Measurements from ENCODE around the gene DEXI. TPM values are rescaled to one million over a fixed set of nuclear protein-coding genes. Genes with fewer than 3 reads are reported as not detected.

DEXI gene
- polyA plus RNA-seq, 3 donors = 4.9 to 10.8 (median 6.8) TPM

- no peak overlapping the region for H3K27ac Mint-ChIP-seq
- intact Hi-C loops (cut with micrococcal nuclease) = loop anchor here in 1 of 2 donors (10.0 kb wide), 1 partner anchor 162 kb away; no protein-coding TSS in a partner anchor
- Histone ChIP-seq H3K4me3 (replicated peaks in 1 of 3; ENCODE audit: low read depth in 2 of 3, low read length in 3 of 3) (no peak overlapping the region), H4K20me1 (ENCODE audit: insufficient read depth, low read length) (no peaks in the 10 kb centered on the region), H2AFZ (ENCODE audit: insufficient read depth, low read depth, low read length, poor library complexity, severe bottlenecking) (no peak overlapping the region), H3K4me2 (replicated peaks; ENCODE audit: extremely low read depth, low read length, poor library complexity, severe bottlenecking) (no peak overlapping the region), H3K9me3 (replicated peaks in 1 of 2; ENCODE audit: control insufficient read depth in 1 of 2, insufficient read depth in 1 of 2, low read length in 2 of 2) (no peaks in the 10 kb centered on the region), H3K27ac (ENCODE audit: low read depth in 1 of 2, low read length in 2 of 2) (no peak overlapping the region), H3K79me2 (ENCODE audit: insufficient read depth, low read length) (no peaks in the 10 kb centered on the region), H3K4me1 (ENCODE audit: control insufficient read depth in 1 of 2, insufficient read depth in 2 of 2, low read length in 2 of 2) (no peaks in the 10 kb centered on the region), H3K27me3 (ENCODE audit: control insufficient read depth in 2 of 2, insufficient read depth in 2 of 2, low read length in 2 of 2) (no peaks in the 10 kb centered on the region), H3K9ac (ENCODE audit: insufficient read depth, low read length, poor library complexity, severe bottlenecking) (no peak overlapping the region), H3K36me3 (replicated peaks in 1 of 2; ENCODE audit: control insufficient read depth in 1 of 2, insufficient read depth in 2 of 2, low read length in 2 of 2) (peaks cover 52 to 87% of the 10 kb centered on the region in 2 donors)
- H3K36me3 Mint-ChIP-seq = peaks cover 81 to 90% of the 10 kb centered on the region in 2 donors
- 96% methylated on average over 7 of the region's 15 CpGs for WGBS (ENCODE audit: insufficient coverage)
- H3K27me3 Mint-ChIP-seq (ENCODE audit: low read depth in 3 of 3) = no peaks in the 10 kb centered on the region
- H3K9me3 Mint-ChIP-seq = no peaks in the 10 kb centered on the region
- TF ChIP-seq CTCF (IDR thresholded peaks at IDR 0.05) = no peak
- H3K4me1 Mint-ChIP-seq = peaks cover 6% of the 10 kb centered on the region
- DNase-seq = no peak
- H3K4me3 Mint-ChIP-seq = no peak overlapping the region
Observed at GRCh38 chr16:10982465-10983150, 40.3 kb upstream of the DEXI start.

- no peak overlapping the region for H2AFZ ChIP-seq (ENCODE audit: insufficient read depth, low read depth, low read length, poor library complexity, severe bottlenecking)
- intact Hi-C loops (cut with micrococcal nuclease) = loop anchor here in 1 of 2 donors (10.0 kb wide), 1 partner anchor 163 kb away; no protein-coding TSS in a partner anchor
- peaks cover 82 to 89% of the 10 kb centered on the region in 2 donors for H3K36me3 Mint-ChIP-seq
Observed at GRCh38 chr16:10981697-10982216, 39.5 kb upstream of the DEXI start.

More at GRCh38 chr16:10981697-10982216, 39.5 kb upstream of the DEXI start:
- Histone ChIP-seq H3K79me2 (ENCODE audit: insufficient read depth, low read length) (no peaks in the 10 kb centered on the region), H3K9ac (ENCODE audit: insufficient read depth, low read length, poor library complexity, severe bottlenecking) (no peak overlapping the region), H3K4me1 (ENCODE audit: control insufficient read depth in 1 of 2, insufficient read depth in 2 of 2, low read length in 2 of 2) (no peaks in the 10 kb centered on the region), H4K20me1 (ENCODE audit: insufficient read depth, low read length) (no peaks in the 10 kb centered on the region), H3K4me2 (replicated peaks; ENCODE audit: extremely low read depth, low read length, poor library complexity, severe bottlenecking) (no peak overlapping the region), H3K9me3 (replicated peaks in 1 of 2; ENCODE audit: control insufficient read depth in 1 of 2, insufficient read depth in 1 of 2, low read length in 2 of 2) (no peaks in the 10 kb centered on the region), H3K36me3 (replicated peaks in 1 of 2; ENCODE audit: control insufficient read depth in 1 of 2, insufficient read depth in 2 of 2, low read length in 2 of 2) (peaks cover 60 to 87% of the 10 kb centered on the region in 2 donors), H3K4me3 (replicated peaks in 1 of 3; ENCODE audit: low read depth in 2 of 3, low read length in 3 of 3) (no peak overlapping the region), H3K27me3 (ENCODE audit: control insufficient read depth in 2 of 2, insufficient read depth in 2 of 2, low read length in 2 of 2) (no peaks in the 10 kb centered on the region), H3K27ac (ENCODE audit: low read depth in 1 of 2, low read length in 2 of 2) (no peak overlapping the region)
- DNase-seq = no peak
- H3K4me1 Mint-ChIP-seq = no peaks in the 10 kb centered on the region
- H3K9me3 Mint-ChIP-seq = no peaks in the 10 kb centered on the region
- WGBS (ENCODE audit: insufficient coverage) = 100% methylated on average over 2 of the region's 4 CpGs
- H3K27me3 Mint-ChIP-seq (ENCODE audit: low read depth in 3 of 3) = peaks cover 0 to 3% (median 0%) of the 10 kb centered on the region in 3 donors
- no peak for TF ChIP-seq CTCF (IDR thresholded peaks at IDR 0.05)
- H3K27ac Mint-ChIP-seq = no peak overlapping the region
- H3K4me3 Mint-ChIP-seq = no peak overlapping the region

All from CD14-positive monocyte (primary cell).